HL-60 (cell line): Measurements from ENCODE around the gene YARS2.

Experiments used
- CTCF ChIP-seq: IDR thresholded peaks from one replicate; pipeline ENCODE4 v1.5.1; 2011; ENCODE audit warnings: low read length, control low read depth, inconsistent platforms; ENCODE audit not compliant: insufficient read depth
- GABPA ChIP-seq: IDR thresholded peaks from 2 replicates; pipeline ENCODE4 v1.6.1; 2012; ENCODE audit warnings: low read depth
- POLR2AphosphoS5 ChIP-seq: IDR thresholded peaks from 2 replicates; pipeline ENCODE4 v1.6.1; 2012; ENCODE audit warnings: low read depth
- REST ChIP-seq: IDR thresholded peaks from 2 replicates; pipeline ENCODE4 v1.6.1; 2012; ENCODE audit warnings: low read depth; ENCODE audit not compliant: insufficient replicate concordance

- TF ChIP-seq CTCF, result no peak
- no peak for TF ChIP-seq POLR2AphosphoS5
- no peak for TF ChIP-seq REST
- no peak for TF ChIP-seq GABPA
Measured at GRCh38 chr12:32757157-32757556, 1.5 kb upstream of the YARS2 start.
